Activated CD4-positive, alpha-beta memory T cell treated with anti-CD3 and anti-CD28 coated beads, Interleukin-2, amount 10 ng/mL, durations not matched to agents 7 days and 5 days (primary cell): ENCODE results near the gene DIABLO. TPM values are rescaled to one million over a fixed set of nuclear protein-coding genes. Genes with fewer than 3 reads are reported as not detected.

Source experiments
- CTCF ChIA-PET: fragments of 350-600 bp; sonication (Branson Sonifier 250); formaldehyde crosslinking; loops from one replicate; lab custom pipeline; 2021; ENCODE audit warnings: antibody characterized with exemption, inconsistent platforms; lab: Charles Lee
- POLR2A ChIA-PET: fragments of 350-600 bp; sonication (Branson Sonifier 250); formaldehyde crosslinking; loops from one replicate; lab custom pipeline; 2021; ENCODE audit warnings: antibody characterized with exemption; lab: Charles Lee
- DNase-seq: peaks from one replicate; pipeline ENCODE4 v3.0.0-alpha.2; 2020
- H3K27ac Mint-ChIP-seq: one replicate; pipeline ENCODE4 v1.8.0; 2021; ENCODE audit warnings: mild to moderate bottlenecking, mixed read lengths
- H3K27me3 Mint-ChIP-seq: one replicate; pipeline ENCODE4 v1.8.0; 2021; ENCODE audit warnings: mixed read lengths
- H3K36me3 Mint-ChIP-seq: one replicate; pipeline ENCODE4 v1.8.0; 2021; ENCODE audit warnings: low read depth, mixed read lengths
- H3K4me1 Mint-ChIP-seq: one replicate; pipeline ENCODE4 v1.8.0; 2021; ENCODE audit warnings: mixed read lengths
- H3K4me3 Mint-ChIP-seq: one replicate; pipeline ENCODE4 v1.8.0; 2021; ENCODE audit warnings: mild to moderate bottlenecking, mixed read lengths
- H3K9me3 Mint-ChIP-seq: one replicate; pipeline ENCODE4 v1.8.0; 2021; ENCODE audit warnings: mixed read lengths
- total RNA-seq, 2 experiments: library from RNA; stranded (reverse); gene quantifications; one replicate each; pipeline ENCODE4 v1.2.3, GENCODE V29; 2021

DIABLO gene
- total RNA-seq, 2 experiments from 2014 or later, result 40.8 to 41.7 TPM

DNA sequence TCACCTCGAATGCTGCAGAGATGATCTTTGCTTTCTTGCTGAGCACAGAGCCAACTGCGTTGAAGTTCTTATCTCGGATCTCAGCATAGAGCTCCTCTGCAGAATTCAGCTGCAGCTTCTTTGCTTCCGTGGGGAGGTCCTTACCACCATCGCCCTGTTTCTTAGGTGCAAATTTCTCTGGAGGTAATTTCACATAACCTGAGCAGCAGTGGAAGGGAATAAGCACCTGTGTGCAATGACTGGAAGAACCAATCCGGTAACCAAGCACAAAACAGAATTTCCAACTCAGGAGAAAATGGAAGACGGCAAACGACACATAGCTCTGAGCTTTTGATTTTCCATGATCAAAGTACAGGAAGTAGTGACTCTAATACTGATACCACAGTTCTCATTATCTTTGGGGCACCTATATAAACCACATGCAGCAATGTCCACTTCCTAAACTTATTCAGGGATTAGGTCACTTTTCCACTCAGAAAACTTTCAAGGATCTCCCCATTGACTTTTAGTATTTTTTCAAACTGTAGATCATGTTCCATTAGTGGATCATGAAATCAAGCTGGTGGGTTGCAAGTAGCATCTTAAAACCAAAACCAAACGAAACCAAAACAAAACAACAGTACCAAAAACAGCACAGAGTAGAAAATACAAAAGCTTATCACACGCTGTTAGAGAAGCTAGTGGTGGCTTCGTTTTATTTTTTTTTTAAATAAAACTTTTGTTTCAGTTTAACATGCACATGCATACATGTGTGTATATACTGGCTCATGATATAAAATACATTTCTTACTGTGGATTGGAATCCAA, 18.9 kb upstream of the DIABLO start:
- H3K36me3 Mint-ChIP-seq, result peaks cover 30% of the 10 kb centered on the region
- no peaks in the 10 kb centered on the region for H3K9me3 Mint-ChIP-seq
- H3K27ac Mint-ChIP-seq, result peak overlapping the region; percentile 96
- ChIA-PET CTCF (interaction anchor here (0.8 to 2.3 kb wide), 10 partner anchors 11 to 450 kb away, joined by 3 to 20 read pairs (median 4); partner anchors contain the start of genes CFAP251 and DIABLO), POLR2A (interaction anchor here (0.7 to 3.7 kb wide), 18 partner anchors 8 to 1357 kb away, joined by 3 to 86 read pairs (median 4); partner anchors contain the start of genes DDX55, DIABLO, KNTC1 and RSRC2)
- H3K4me3 Mint-ChIP-seq, result peak overlapping the region; percentile 70
- no peaks in the 10 kb centered on the region for H3K27me3 Mint-ChIP-seq
- peaks cover 31% of the 10 kb centered on the region for H3K4me1 Mint-ChIP-seq
- peak; percentile 49 for DNase-seq

DNA sequence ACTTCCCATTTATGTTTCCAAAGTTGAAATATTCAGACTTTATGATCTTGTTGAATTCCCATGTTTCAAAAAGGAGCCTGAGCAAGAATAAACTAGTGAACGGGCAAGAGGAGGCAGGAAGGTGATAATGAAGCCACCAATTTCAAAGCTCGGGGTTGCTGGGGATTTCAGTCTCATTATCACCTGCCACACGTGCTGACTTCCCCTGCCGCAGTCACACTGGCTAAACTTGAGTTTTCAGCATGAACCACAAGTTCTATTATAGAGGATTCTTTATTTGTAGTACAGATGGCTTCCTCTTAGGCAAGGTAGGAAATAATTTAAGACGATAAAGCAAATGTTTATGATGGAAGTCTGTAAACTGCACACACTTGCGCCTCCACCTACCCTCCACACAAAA, 18.1 kb upstream of the DIABLO start:
- CTCF ChIA-PET, result interaction anchor here (1.4 to 2.3 kb wide), 4 partner anchors 18 to 449 kb away, joined by 4 to 20 read pairs (median 9); partner anchors contain the start of genes CFAP251 and DIABLO
- Mint-ChIP-seq H3K4me3 (peak overlapping the region; percentile 70), H3K9me3 (no peaks in the 10 kb centered on the region), H3K4me1 (peaks cover 31% of the 10 kb centered on the region), H3K27ac (peak overlapping the region; percentile 96), H3K27me3 (no peaks in the 10 kb centered on the region), H3K36me3 (peaks cover 24% of the 10 kb centered on the region)
- DNase-seq, result peak; percentile 39
- POLR2A ChIA-PET, result interaction anchor here (0.8 to 3.7 kb wide), 12 partner anchors 8 to 1358 kb away, joined by 3 to 86 read pairs (median 4); partner anchors contain the start of genes DDX55, DIABLO, KNTC1 and RSRC2

DNA sequence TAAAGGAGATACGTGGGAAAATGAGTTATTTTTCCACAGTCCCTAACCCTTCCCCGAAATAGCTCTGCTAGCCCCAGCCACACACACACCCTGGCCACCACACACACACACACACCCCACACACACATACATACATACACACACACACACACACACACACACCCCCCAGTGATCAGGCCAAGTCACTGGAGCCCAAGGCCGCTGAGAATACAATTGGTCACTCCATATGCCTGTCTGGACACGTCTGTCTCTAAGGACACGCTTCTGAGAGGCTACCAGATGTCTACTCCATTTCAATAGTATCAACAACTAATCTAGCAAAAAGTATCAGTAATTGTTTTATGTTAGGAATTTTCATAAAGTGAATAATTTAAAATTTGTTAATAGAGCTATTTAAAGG, 13.0 kb upstream of the DIABLO start:
- Mint-ChIP-seq H3K9me3 (no peaks in the 10 kb centered on the region), H3K4me3 (no peak overlapping the region), H3K4me1 (peaks cover 13% of the 10 kb centered on the region), H3K36me3 (peaks cover 36% of the 10 kb centered on the region), H3K27me3 (no peaks in the 10 kb centered on the region), H3K27ac (no peak overlapping the region)
- POLR2A ChIA-PET, result interaction anchor here (0.5 kb wide), 1 partner anchor 343 kb away, joined by 3 read pairs; no protein-coding TSS in a partner anchor
- DNase-seq, result no peak
- CTCF ChIA-PET, result interaction anchor here (0.6 kb wide), 1 partner anchor 20 kb away, joined by 3 read pairs; no protein-coding TSS in a partner anchor

DNA sequence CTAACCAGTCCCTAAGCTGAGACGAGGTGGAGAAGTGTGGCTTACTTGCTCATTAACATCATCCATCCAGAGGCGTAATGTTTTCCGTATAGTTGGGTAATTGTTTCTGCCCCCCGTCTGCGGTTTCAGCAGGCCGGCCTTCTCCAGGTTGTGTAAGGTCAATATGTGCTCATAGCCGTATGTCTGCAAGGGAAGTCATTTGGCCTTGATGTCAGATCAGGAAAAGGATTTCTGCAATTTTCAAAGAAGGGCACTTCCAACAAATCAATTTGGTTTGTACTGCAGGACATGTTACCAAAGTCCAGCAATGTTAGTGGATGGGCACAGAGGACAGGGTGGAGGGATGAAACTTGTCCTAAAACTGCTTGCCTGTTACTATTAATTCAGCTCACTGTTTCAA, 9.9 kb upstream of the DIABLO start:
- CTCF ChIA-PET, result no interaction called here
- POLR2A ChIA-PET, result interaction anchor here (1.2 kb wide), 1 partner anchor 9 kb away, joined by 4 read pairs; no protein-coding TSS in a partner anchor
- DNase-seq, result no peak
- Mint-ChIP-seq H3K4me1 (peaks cover 2% of the 10 kb centered on the region), H3K27ac (no peak overlapping the region), H3K27me3 (no peaks in the 10 kb centered on the region), H3K36me3 (peaks cover 47% of the 10 kb centered on the region), H3K9me3 (no peaks in the 10 kb centered on the region), H3K4me3 (no peak overlapping the region)

GRCh38 chr12:122232691-122233090, 6.8 kb upstream of the DIABLO start:
- Mint-ChIP-seq H3K4me3 (no peak overlapping the region), H3K36me3 (peaks cover 35% of the 10 kb centered on the region)

GRCh38 chr12:122230798-122231197, 4.9 kb upstream of the DIABLO start:
- Mint-ChIP-seq H3K36me3 (peaks cover 29% of the 10 kb centered on the region), H3K9me3 (no peaks in the 10 kb centered on the region), H3K4me1 (peaks cover 22% of the 10 kb centered on the region), H3K27ac (no peak overlapping the region), H3K4me3 (no peak overlapping the region), H3K27me3 (no peaks in the 10 kb centered on the region)
- no peak for DNase-seq
- ChIA-PET POLR2A (no interaction called here), CTCF (interaction anchor here (1.9 kb wide), 1 partner anchor 14 kb away, joined by 4 read pairs; no protein-coding TSS in a partner anchor)

More at GRCh38 chr12:122232691-122233090, 6.8 kb upstream of the DIABLO start:
- POLR2A ChIA-PET, result interaction anchor here (1.5 kb wide), 1 partner anchor 9 kb away, joined by 3 read pairs; no protein-coding TSS in a partner anchor
- no peak for DNase-seq
- Mint-ChIP-seq H3K27ac (no peak overlapping the region), H3K4me1 (peaks cover 8% of the 10 kb centered on the region), H3K9me3 (no peaks in the 10 kb centered on the region), H3K27me3 (no peaks in the 10 kb centered on the region)
- CTCF ChIA-PET, result interaction anchor here (1.5 kb wide), 1 partner anchor 12 kb away, joined by 4 read pairs; no protein-coding TSS in a partner anchor

DNA sequence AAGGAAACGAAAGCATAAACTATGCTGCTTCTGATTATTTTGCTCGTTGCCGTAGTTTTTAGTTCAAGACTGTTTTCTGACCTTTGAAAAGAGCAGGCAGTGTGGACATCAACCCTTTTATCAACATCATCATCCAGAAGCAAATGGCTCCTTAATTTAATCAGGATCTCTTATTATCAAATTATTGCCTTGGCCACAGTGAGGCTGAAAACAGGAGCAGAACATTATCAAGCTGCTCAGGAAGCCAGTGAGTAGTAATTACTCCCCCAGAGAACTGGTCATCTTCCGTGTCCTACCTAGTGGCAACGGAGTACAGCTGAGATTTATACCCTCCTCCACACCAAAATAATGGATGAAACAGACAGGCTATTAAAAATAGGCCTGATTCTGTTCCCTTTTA, 2.2 kb upstream of the DIABLO start:
- Mint-ChIP-seq H3K36me3 (peaks cover 31% of the 10 kb centered on the region), H3K4me3 (peak overlapping the region; percentile 84), H3K27me3 (no peaks in the 10 kb centered on the region), H3K27ac (peak overlapping the region; percentile 41), H3K4me1 (peaks cover 39% of the 10 kb centered on the region), H3K9me3 (no peaks in the 10 kb centered on the region)
- POLR2A ChIA-PET, result interaction anchor here (4.2 kb wide), 1 partner anchor 17 kb away, joined by 86 read pairs; no protein-coding TSS in a partner anchor
- CTCF ChIA-PET, result interaction anchor here (3.6 to 3.8 kb wide), 2 partner anchors 16 to 38 kb away, joined by 20 to 24 read pairs; partner anchors contain the start of gene VPS33A
- no peak for DNase-seq

- Mint-ChIP-seq H3K27me3 (no peaks in the 10 kb centered on the region), H3K4me1 (peaks cover 43% of the 10 kb centered on the region), H3K36me3 (peaks cover 32% of the 10 kb centered on the region), H3K9me3 (no peaks in the 10 kb centered on the region), H3K27ac (no peak overlapping the region), H3K4me3 (peak overlapping the region; percentile 84)
- ChIA-PET CTCF (interaction anchor here (0.6 to 3.8 kb wide), 3 partner anchors 17 to 39 kb away, joined by 4 to 24 read pairs (median 20); partner anchors contain the start of gene VPS33A), POLR2A (interaction anchor here (1.1 to 5.1 kb wide), 4 partner anchors 13 to 40 kb away, joined by 5 to 86 read pairs (median 32); partner anchors contain the start of gene VPS33A)
- DNase-seq, result peak; percentile 45
Observed at GRCh38 chr12:122227341-122227740, 1.5 kb upstream of the DIABLO start.

DNA sequence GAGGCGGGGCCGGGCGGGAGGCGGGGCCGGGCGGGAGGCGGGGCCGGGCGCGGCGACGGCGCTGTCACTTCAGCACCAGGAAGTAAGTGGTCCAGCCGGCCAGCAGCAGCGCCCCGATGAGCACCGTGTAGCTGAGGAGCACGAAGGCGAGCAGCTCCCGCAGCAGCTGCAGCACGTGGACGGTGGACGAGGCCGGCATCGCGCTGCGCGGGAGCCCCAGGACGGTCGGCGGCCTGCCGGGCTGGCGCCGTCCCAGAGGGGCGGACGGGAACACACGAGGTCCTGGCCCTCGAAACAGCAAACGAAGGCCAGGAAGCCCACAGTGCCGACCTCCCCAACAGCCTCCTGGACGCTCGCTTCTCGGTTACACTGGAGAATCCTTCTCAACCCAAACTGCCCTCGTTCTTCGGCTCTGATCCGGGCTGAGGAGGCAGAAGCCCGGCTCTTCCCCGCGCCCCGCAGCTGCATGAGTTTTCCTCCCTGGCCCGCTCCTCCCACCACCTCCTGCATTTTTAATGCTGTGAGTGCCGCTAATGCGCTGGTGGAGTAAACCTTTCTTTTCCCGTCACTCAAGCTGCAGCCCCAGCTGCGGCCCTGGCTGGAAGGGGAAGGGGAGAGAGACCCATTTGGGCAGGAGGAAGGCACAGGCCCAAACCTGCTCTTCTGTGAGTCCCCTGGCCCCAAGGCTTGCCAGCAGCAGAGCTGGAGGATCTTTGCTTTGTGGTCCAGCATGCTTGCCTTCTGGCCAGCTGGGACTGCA, 694 bp upstream of the DIABLO start:
- H3K4me1 Mint-ChIP-seq, result peaks cover 43% of the 10 kb centered on the region
- H3K9me3 Mint-ChIP-seq, result no peaks in the 10 kb centered on the region
- ChIA-PET CTCF (interaction anchor here (0.6 to 3.8 kb wide), 7 partner anchors 11 to 432 kb away, joined by 3 to 24 read pairs (median 4); partner anchors contain the start of gene VPS33A), POLR2A (interaction anchor here (0.6 to 5.1 kb wide), 16 partner anchors 8 to 826 kb away, joined by 3 to 86 read pairs (median 4); partner anchors contain the start of genes B3GNT4, RNF34, TMEM120B and VPS33A)
- peak overlapping the region; percentile 84 for H3K4me3 Mint-ChIP-seq
- DNase-seq, result no peak
- H3K27me3 Mint-ChIP-seq, result no peaks in the 10 kb centered on the region
- peaks cover 33% of the 10 kb centered on the region for H3K36me3 Mint-ChIP-seq
- H3K27ac Mint-ChIP-seq, result no peak overlapping the region

DNA sequence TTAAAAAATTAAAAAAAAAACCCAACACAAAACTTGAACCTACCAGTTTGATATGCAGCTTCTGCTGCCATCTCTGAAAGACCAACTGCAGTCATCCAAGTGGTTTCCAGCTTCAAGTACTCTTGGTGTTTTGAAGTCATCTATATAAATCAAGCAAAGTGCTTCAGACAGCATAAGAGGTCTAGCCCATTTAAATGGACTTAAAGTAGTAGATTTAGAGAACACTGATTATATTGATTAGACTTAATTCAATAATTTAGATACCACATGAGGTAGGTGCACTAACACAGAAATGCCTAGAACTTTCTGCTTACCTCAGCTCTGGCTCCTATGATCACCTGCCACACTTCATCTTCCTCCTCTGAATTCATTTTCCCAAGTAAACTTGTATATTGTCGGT, 9.4 kb downstream of the DIABLO start:
- POLR2A ChIA-PET, result interaction anchor here (1.6 to 2.4 kb wide), 2 partner anchors 9 to 10 kb away, joined by 3 to 16 read pairs; partner anchors contain the start of gene DIABLO

DNA sequence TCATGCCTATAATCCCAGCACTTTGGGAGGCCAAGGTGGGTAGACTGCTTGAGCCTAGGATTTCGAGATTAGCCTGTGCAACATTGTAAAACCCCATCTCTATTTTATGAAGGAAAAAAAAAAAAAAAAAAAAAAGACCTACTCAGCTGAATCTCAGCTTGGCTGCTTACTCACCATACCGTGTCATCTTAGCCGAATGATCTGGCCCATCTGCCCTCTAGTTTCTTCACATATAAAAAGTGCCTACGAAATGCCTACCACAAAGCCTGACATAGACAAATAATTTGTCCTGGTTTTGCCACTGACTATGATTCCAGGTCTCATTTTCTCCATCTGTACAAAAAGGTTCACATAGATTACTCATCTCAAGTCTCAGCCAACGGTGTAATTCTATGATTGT, 10.1 kb downstream of the DIABLO start:
- no peak overlapping the region for H3K4me3 Mint-ChIP-seq
- peak overlapping the region; percentile 53 for H3K27ac Mint-ChIP-seq
- peaks cover 54% of the 10 kb centered on the region for H3K36me3 Mint-ChIP-seq
- ChIA-PET POLR2A (interaction anchor here (2.4 kb wide), 1 partner anchor 9 kb away, joined by 16 read pairs; the partner anchor contains the start of gene DIABLO), CTCF (interaction anchor here (0.6 to 1.0 kb wide), 5 partner anchors 16 to 232 kb away, joined by 3 to 5 read pairs (median 3); no protein-coding TSS in a partner anchor)
- no peaks in the 10 kb centered on the region for H3K9me3 Mint-ChIP-seq
- no peak for DNase-seq
- H3K27me3 Mint-ChIP-seq, result no peaks in the 10 kb centered on the region
- peaks cover 2% of the 10 kb centered on the region for H3K4me1 Mint-ChIP-seq

More for the DNA sequence above, 9.4 kb downstream of the DIABLO start:
- no peaks in the 10 kb centered on the region for H3K9me3 Mint-ChIP-seq
- DNase-seq, result no peak
- no peaks in the 10 kb centered on the region for H3K27me3 Mint-ChIP-seq
- H3K4me1 Mint-ChIP-seq, result peaks cover 2% of the 10 kb centered on the region
- H3K27ac Mint-ChIP-seq, result no peak overlapping the region
- CTCF ChIA-PET, result interaction anchor here (0.9 to 1.1 kb wide), 5 partner anchors 8 to 143 kb away, joined by 3 to 5 read pairs (median 3); no protein-coding TSS in a partner anchor
- no peak overlapping the region for H3K4me3 Mint-ChIP-seq
- H3K36me3 Mint-ChIP-seq, result peaks cover 56% of the 10 kb centered on the region
